H9 (cell line): ENCODE results near the gene RASSF5. TPM values are rescaled to one million over a fixed set of nuclear protein-coding genes. Genes with fewer than 3 reads are reported as not detected.

ENCODE experiments used
- DNase-seq: peaks from one replicate; pipeline ENCODE4 v3.0.0-alpha.2; 2017
- H2AFZ ChIP-seq: one replicate; pipeline ENCODE4 v1.6.1; 2013; ENCODE audit warnings: mild to moderate bottlenecking, low read length, control low read depth, moderate library complexity
- H2AK5ac ChIP-seq: 2 replicates; pipeline ENCODE4 v1.6.1; 2013; ENCODE audit warnings: low read length, control low read depth, mixed read lengths; ENCODE audit not compliant: insufficient read length
- H2BK120ac ChIP-seq: one replicate; pipeline ENCODE4 v1.6.1; 2013; ENCODE audit warnings: low read depth, mild to moderate bottlenecking, low read length, control low read depth, inconsistent platforms; ENCODE audit not compliant: poor library complexity, severe bottlenecking
- H2BK12ac ChIP-seq: 2 replicates; pipeline ENCODE4 v1.6.1; 2013; ENCODE audit warnings: low read length, control low read depth, mixed read lengths, low read depth; ENCODE audit not compliant: insufficient read length
- H2BK15ac ChIP-seq: 2 replicates; pipeline ENCODE4 v1.6.1; 2013; ENCODE audit warnings: low read depth, low read length, control low read depth
- H2BK20ac ChIP-seq: one replicate; pipeline ENCODE4 v1.6.1; 2013; ENCODE audit warnings: low read depth, mild to moderate bottlenecking, low read length, control low read depth, inconsistent platforms; ENCODE audit not compliant: poor library complexity, severe bottlenecking
- H2BK5ac ChIP-seq: 2 replicates; pipeline ENCODE4 v1.6.1; 2013; ENCODE audit warnings: low read length, control low read depth, mixed read lengths; ENCODE audit not compliant: insufficient read length
- H3K14ac ChIP-seq: 2 replicates; pipeline ENCODE4 v1.6.1; 2013; ENCODE audit warnings: low read length, control low read depth; ENCODE audit not compliant: insufficient read depth
- H3K18ac ChIP-seq: 2 replicates; pipeline ENCODE4 v1.6.1; 2013; ENCODE audit warnings: low read depth, mild to moderate bottlenecking, mixed read lengths, low read length, control low read depth; ENCODE audit not compliant: insufficient read length
- H3K23ac ChIP-seq: 2 replicates; pipeline ENCODE4 v1.6.1; 2013; ENCODE audit warnings: low read length, control low read depth, mixed read lengths, low read depth; ENCODE audit not compliant: insufficient read length
- H3K23me2 ChIP-seq: 2 replicates; pipeline ENCODE4 v1.6.1; 2013; ENCODE audit warnings: low read depth, mild to moderate bottlenecking, mixed read lengths, low read length, control low read depth; ENCODE audit not compliant: insufficient read length, poor library complexity, severe bottlenecking
- H3K27ac ChIP-seq: 2 replicates; pipeline ENCODE4 v1.5.1; 2013; ENCODE audit warnings: low read length, control low read depth, mixed read lengths, low read depth; ENCODE audit not compliant: insufficient read length
- H3K27me3 ChIP-seq: 2 replicates; pipeline ENCODE4 v1.6.1; 2013; ENCODE audit warnings: low read length, control low read depth, inconsistent platforms; ENCODE audit not compliant: insufficient read depth
- H3K4ac ChIP-seq: 2 replicates; pipeline ENCODE4 v1.6.1; 2013; ENCODE audit warnings: low read depth, mild to moderate bottlenecking, control low read depth, inconsistent platforms, low read length, moderate library complexity
- H3K4me1 ChIP-seq: 2 replicates; pipeline ENCODE4 v1.6.1; 2013; ENCODE audit warnings: low read length, control low read depth, inconsistent platforms; ENCODE audit not compliant: insufficient read depth
- H3K4me2 ChIP-seq: 2 replicates; pipeline ENCODE4 v1.6.1; 2013; ENCODE audit warnings: low read length, control low read depth, mixed read lengths; ENCODE audit not compliant: insufficient read length, insufficient read depth
- H3K56ac ChIP-seq: 2 replicates; pipeline ENCODE4 v1.6.1; 2013; ENCODE audit warnings: low read depth, mild to moderate bottlenecking, mixed read lengths, low read length, control low read depth; ENCODE audit not compliant: insufficient read length
- H3K79me1 ChIP-seq: 2 replicates; pipeline ENCODE4 v1.6.1; 2013; ENCODE audit warnings: low read depth, mild to moderate bottlenecking, moderate library complexity, low read length, control low read depth, inconsistent platforms; ENCODE audit not compliant: insufficient read depth, poor library complexity, severe bottlenecking
- H3K79me2 ChIP-seq: 2 replicates; pipeline ENCODE4 v1.6.1; 2013; ENCODE audit warnings: low read length, control low read depth, inconsistent platforms; ENCODE audit not compliant: insufficient read depth
- H3K9ac ChIP-seq: 2 replicates; pipeline ENCODE4 v1.6.1; 2013; ENCODE audit warnings: low read length, control low read depth, mixed read lengths; ENCODE audit not compliant: insufficient read length; ENCODE audit errors: extremely low read depth
- H3K9me3 ChIP-seq: one replicate; pipeline ENCODE4 v1.6.1; 2013; ENCODE audit warnings: low read depth, low read length, inconsistent platforms; ENCODE audit not compliant: control insufficient read depth
- H3T11ph ChIP-seq: one replicate; pipeline ENCODE4 v1.6.1; 2013; ENCODE audit warnings: mild to moderate bottlenecking, low read length, control low read depth, inconsistent platforms
- H4K20me1 ChIP-seq: one replicate; pipeline ENCODE4 v1.6.1; 2013; ENCODE audit not compliant: control insufficient read depth, insufficient read length, insufficient read depth
- H4K5ac ChIP-seq: 2 replicates; pipeline ENCODE4 v1.6.1; 2013; ENCODE audit warnings: low read depth, mild to moderate bottlenecking, mixed read lengths, low read length, control low read depth; ENCODE audit not compliant: insufficient read length
- H4K8ac ChIP-seq: replicated peaks from 2 replicates; pipeline ENCODE4 v1.6.1; 2013; ENCODE audit warnings: low read length, control low read depth, mixed read lengths, low read depth; ENCODE audit not compliant: insufficient read length
- H4K91ac ChIP-seq: 2 replicates; pipeline ENCODE4 v1.6.1; 2013; ENCODE audit warnings: low read depth, mild to moderate bottlenecking, moderate library complexity, mixed read lengths, low read length, control low read depth; ENCODE audit not compliant: insufficient read length
- H3K27ac Mint-ChIP-seq, 3 experiments: 2 replicates in 2 of 3; 3 replicates in 1 of 3; pipeline ENCODE4 v1.8.0; 2020 to 2021; ENCODE audit warnings: mixed read lengths in 3 of 3, mild to moderate bottlenecking in 1 of 3, moderate library complexity in 1 of 3
- H3K27me3 Mint-ChIP-seq: 2 replicates; pipeline ENCODE4 v1.8.0; 2021; ENCODE audit warnings: low read depth, mild to moderate bottlenecking, moderate library complexity, mixed read lengths
- H3K36me3 Mint-ChIP-seq, 3 experiments: 2 replicates in 2 of 3; 3 replicates in 1 of 3; pipeline ENCODE4 v1.8.0; 2020 to 2021; ENCODE audit warnings: low read depth in 3 of 3, mixed read lengths in 3 of 3; ENCODE audit not compliant: insufficient read depth in 1 of 3
- H3K4me1 Mint-ChIP-seq, 2 experiments: 2 replicates each; pipeline ENCODE4 v1.8.0; 2020; ENCODE audit warnings: mixed read lengths in 2 of 2
- H3K4me3 Mint-ChIP-seq, 2 experiments: 2 replicates in 1 of 2; 3 replicates in 1 of 2; pipeline ENCODE4 v1.8.0; 2020 to 2021; ENCODE audit warnings: mild to moderate bottlenecking in 2 of 2, mixed read lengths in 2 of 2, moderate library complexity in 1 of 2
- H3K9me3 Mint-ChIP-seq, 2 experiments: 2 replicates in 1 of 2; 3 replicates in 1 of 2; pipeline ENCODE4 v1.8.0; 2020; ENCODE audit warnings: mild to moderate bottlenecking in 2 of 2, mixed read lengths in 2 of 2, moderate library complexity in 1 of 2
- CTCF ChIP-seq: fragments of 200-600 bp; sonication (generic); conservative IDR thresholded peaks from 3 replicates; pipeline ENCODE4 v1.8.0; 2021; ENCODE audit warnings: antibody characterized with exemption, mild to moderate bottlenecking
- WGBS: extraction: QIAGEN DNeasy Blood & Tissue Kit; methylation state at CpG from one replicate; pipeline ENCODE4 v1.1.7; 2013; ENCODE audit warnings: missing lambda C conversion rate, low lambda C conversion rate, mixed read lengths; ENCODE audit not compliant: insufficient read length; ENCODE audit errors: extremely low coverage; 5-methylcytosine and 5-hydroxymethylcytosine counted together
- total RNA-seq: library from RNA; stranded (reverse); gene quantifications from 2 replicates; pipeline ENCODE4 v1.2.1, GENCODE V29; 2021

RASSF5 gene
- total RNA-seq, 1 experiment from 2014 or later: 0.50 TPM

- Histone ChIP-seq H2BK5ac (no peak overlapping the region), H2BK12ac (no peak overlapping the region), H3K9ac (no peak overlapping the region), H4K20me1 (no peaks in the 10 kb centered on the region), H3K18ac (no peak overlapping the region), H3K4ac (no peak overlapping the region), H3K23ac (no peak overlapping the region), H2BK120ac (no peak overlapping the region), H3K79me2 (no peaks in the 10 kb centered on the region), H3K23me2 (no peaks in the 10 kb centered on the region), H4K8ac (no peak overlapping the region), H3T11ph (no peak overlapping the region), H2AFZ (no peak overlapping the region), H2BK15ac (no peak overlapping the region), H3K56ac (no peak overlapping the region), H3K79me1 (no peaks in the 10 kb centered on the region), H4K91ac (no peak overlapping the region), H3K27me3 (no peaks in the 10 kb centered on the region), H4K5ac (no peak overlapping the region), H3K4me2 (no peak overlapping the region), H2AK5ac (no peak overlapping the region), H3K9me3 (no peaks in the 10 kb centered on the region), H3K14ac (no peak overlapping the region), H3K27ac (no peak overlapping the region), H2BK20ac (no peak overlapping the region), H3K4me1 (no peaks in the 10 kb centered on the region)
- Mint-ChIP-seq H3K9me3 (peaks cover 0 to 2% of the 10 kb centered on the region in 2 experiments; a peak in 1 of 5 replicates), H3K4me3 (no peak overlapping the region), H3K27me3 (peaks cover 3% of the 10 kb centered on the region), H3K4me1 (peaks cover 8 to 14% of the 10 kb centered on the region in 2 experiments), H3K27ac (no peak overlapping the region), H3K36me3 (no peaks in the 10 kb centered on the region; a peak in 1 of 7 replicates)
- no peak for DNase-seq
- no CpG with 5 or more reads among the region's 7 CpGs for WGBS
- no peak for TF ChIP-seq CTCF
These were observed 34.0 kb downstream of the RASSF5 start for GRCh38 chr1:206541236-206541833.
